ENCODE measurements around the gene DALRD3.

The DALRD3 gene

DNA sequence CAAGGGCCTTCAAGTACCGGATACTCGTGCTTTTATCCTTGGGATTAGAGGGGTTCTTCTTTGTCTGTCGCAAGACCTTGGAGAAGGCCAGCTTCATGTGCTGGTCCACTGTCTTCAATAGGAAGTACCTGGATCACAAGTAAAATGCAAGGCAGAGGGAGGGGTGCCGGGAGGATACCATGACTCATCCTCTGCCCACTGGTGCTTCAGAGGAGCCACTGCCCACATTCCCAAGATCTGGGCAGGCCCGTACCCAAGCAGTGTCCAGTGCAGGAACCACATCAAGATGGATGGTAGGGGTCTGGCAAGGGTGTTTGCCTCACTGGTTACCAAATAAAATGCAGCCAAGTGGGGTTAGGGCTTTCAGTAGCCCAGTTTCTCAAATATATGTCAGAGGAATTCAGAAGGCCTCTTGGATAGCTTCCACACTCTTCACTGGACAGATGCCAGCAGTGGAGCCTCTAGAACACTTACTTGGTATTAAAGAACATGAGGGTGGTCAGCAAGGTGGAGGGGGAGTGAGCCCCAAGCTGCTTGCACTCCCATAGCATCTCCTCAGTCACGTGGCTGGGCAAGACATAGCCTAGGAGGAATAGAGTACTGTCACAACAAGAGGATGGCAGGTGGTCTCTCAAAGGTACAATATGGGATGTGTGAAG is 14.4 kb upstream of the DALRD3 start:
- H3K27ac ChIP-seq = no peak overlapping the region
- no peak for TF ChIP-seq ZFX (IDR thresholded peaks at IDR 0.05)
- TF ChIP-seq, protein P1, sequence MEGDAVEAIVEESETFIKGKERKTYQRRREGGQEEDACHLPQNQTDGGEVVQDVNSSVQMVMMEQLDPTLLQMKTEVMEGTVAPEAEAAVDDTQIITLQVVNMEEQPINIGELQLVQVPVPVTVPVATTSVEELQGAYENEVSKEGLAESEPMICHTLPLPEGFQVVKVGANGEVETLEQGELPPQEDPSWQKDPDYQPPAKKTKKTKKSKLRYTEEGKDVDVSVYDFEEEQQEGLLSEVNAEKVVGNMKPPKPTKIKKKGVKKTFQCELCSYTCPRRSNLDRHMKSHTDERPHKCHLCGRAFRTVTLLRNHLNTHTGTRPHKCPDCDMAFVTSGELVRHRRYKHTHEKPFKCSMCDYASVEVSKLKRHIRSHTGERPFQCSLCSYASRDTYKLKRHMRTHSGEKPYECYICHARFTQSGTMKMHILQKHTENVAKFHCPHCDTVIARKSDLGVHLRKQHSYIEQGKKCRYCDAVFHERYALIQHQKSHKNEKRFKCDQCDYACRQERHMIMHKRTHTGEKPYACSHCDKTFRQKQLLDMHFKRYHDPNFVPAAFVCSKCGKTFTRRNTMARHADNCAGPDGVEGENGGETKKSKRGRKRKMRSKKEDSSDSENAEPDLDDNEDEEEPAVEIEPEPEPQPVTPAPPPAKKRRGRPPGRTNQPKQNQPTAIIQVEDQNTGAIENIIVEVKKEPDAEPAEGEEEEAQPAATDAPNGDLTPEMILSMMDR (conservative IDR thresholded peaks at IDR 0.05) = no peak

DNA sequence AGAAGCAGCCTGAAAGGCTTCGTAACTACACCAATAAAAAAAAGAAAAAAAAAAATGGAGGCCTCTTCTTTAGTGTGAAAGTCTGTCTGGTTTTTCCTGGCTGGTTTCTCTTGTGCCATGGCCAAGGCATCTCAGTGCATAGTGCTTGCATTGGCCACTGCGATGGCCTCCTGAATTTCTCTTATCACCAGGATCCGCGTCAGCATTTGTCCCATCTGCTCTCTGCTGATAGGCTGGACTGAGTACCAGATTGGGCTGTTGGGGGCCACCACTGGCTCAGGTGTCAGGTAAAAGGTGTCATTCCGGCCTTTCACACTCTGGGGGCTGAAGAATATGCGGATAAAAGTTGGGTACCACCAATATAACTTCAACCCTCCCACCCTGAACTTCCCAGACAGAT is 11.9 kb upstream of the DALRD3 start:
- no peak overlapping the region for H3K27ac ChIP-seq

DNA sequence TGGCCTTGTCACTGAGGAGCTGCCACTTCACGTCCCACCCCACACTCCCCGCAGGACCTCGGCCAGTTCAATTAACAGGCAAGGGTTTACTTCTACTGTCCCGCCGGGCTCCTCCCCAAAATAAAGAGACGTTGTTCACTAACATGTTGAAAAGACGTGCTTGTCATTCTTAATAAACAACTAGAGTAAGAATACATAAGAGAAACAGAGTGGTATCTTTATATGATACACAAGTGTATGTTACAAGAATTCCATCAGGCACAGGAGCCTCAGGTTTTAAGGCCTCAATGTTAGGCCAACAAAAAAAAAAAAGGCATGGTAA is 11.1 kb upstream of the DALRD3 start:
- no peak for TF ChIP-seq ZFX (IDR thresholded peaks at IDR 0.05)
- TF ChIP-seq, protein P1 (conservative IDR thresholded peaks at IDR 0.05) = no peak
- H3K27ac ChIP-seq = peak overlapping the region; percentile 96

More for the DNA sequence above, 11.9 kb upstream of the DALRD3 start:
- TF ChIP-seq, protein P1 (conservative IDR thresholded peaks at IDR 0.05) = no peak
- TF ChIP-seq ZFX (IDR thresholded peaks at IDR 0.05) = no peak

DNA sequence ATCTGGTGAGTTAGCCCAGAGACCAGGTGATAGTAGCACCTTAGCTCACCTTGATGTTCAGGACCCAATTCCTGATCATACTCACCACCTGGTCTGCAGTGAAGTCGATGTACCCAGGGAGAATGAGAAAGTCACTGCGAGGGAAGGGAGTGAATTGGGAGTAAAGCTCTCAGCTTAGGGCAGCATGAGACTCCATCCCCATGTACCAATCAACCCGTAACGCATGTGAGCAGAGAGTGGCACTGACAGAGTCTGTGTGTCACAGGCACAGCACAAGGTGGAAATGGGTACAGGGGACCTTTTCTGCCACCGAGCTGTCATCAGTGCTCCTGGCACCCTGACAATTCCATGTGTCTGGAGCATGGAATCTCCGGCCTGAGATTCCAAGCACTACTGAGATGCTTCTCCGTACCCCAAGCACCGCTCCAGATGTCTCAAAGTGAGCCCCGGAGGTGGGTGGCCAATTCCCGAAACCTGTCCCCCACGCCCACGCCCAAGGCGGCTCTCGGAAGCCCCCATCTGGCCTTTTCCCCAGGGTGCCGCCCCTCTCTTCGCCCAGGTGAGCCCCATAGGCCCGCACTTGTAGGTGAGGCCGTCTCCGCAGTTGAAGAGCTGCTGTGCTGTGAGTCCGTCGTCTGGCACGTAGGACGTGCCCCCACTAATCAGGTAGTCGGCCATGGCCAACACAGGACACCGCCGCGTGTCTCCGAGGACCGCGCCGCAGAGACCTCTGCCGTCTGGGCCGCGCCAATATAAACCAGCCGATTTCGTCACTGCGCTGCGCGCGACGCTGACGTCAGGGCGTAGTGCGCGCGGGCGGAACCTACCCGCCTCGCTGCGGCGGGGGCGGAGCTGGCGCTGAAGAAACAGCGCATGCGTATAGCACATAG is 10.5 kb upstream of the DALRD3 start, which contains the start of gene IMPDH2:
TSS of gene IMPDH2 (minus strand) at position 726 of the 890 bp plus-strand sequence. CDS start at position 678, 48 bp downstream.
- TF ChIP-seq, protein P1 (conservative IDR thresholded peaks at IDR 0.05) = no peak
- TF ChIP-seq ZFX (IDR thresholded peaks at IDR 0.05) = peak; percentile 62
- H3K27ac ChIP-seq = peak within 1 kb of the TSS; percentile 96

DNA sequence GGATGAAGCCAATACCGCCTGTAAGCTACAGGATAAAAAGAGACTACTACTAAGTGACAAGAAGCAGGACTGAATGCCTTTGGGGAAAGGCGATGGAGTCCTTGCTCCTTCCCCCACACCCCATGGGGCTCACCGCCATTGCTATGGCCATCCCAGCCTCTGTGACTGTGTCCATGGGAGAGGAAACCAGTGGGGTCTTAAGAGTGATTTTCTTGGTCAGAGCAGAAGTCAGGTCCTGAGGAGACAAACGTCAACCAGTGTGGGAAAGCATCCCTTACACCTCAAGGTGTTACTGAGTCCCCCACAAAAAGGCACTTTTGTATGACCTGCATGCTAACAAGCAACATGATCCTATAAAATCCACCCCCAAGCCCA is 9.9 kb upstream of the DALRD3 start:
- TF ChIP-seq, protein P1 (conservative IDR thresholded peaks at IDR 0.05) = no peak
- TF ChIP-seq ZFX (IDR thresholded peaks at IDR 0.05) = no peak
- peak overlapping the region; percentile 96 for H3K27ac ChIP-seq

DNA sequence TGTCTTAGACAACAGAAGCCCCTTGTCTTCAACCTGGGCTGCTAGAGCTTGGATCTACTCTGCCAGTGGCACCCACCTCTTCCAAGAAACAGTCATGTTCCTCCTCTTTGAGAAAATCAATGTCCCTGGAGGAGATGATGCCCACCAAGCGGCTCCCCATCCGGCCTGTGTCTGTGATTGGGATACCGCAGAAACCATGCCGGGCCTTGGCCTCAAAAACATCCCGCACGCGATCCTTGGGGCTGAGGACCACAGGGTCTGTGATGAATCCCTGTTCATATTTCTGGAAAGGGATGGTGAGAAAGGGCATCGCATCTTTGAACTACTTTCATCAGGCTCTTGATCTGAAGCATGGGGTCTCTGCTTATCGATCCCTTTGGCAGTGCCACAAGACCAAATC is 9.3 kb upstream of the DALRD3 start:
- TF ChIP-seq, protein P1 (conservative IDR thresholded peaks at IDR 0.05) = no peak
- TF ChIP-seq ZFX (IDR thresholded peaks at IDR 0.05) = no peak
- no peak overlapping the region; the same call in 1 of the 2 replicates for H3K27ac ChIP-seq

DNA sequence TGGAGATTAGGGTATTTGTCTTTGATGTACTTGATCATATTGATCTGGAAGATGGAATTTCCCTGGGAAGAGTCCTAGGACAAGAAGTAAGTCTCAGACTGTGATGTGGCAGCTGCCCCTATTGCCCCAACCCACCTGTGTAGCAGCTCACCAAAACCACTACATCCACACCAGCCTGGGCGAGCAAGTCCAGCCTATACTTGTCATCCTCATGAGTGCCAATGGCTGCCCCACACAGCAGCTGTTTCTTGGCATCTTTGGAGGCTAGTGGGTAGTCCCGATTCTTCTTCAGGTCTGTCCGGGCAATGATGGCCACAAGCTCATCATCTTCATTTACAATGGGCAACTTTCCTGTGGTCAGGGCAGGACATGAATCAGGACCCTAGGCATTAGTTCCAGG is 8.2 kb upstream of the DALRD3 start:
- H3K27ac ChIP-seq = no peak overlapping the region
- no peak for TF ChIP-seq ZFX (IDR thresholded peaks at IDR 0.05)
- TF ChIP-seq, protein P1 (conservative IDR thresholded peaks at IDR 0.05) = no peak
